WTC11 (cell line): ENCODE measurements around the gene FBXO28.

Experiments used
- ATF3 ChIP-seq: sonication (generic); formaldehyde crosslinking; conservative IDR thresholded peaks from 2 replicates; pipeline ENCODE4 v1.8.1; 2022; ENCODE audit warnings: mild to moderate bottlenecking, missing genetic modification reagents
- CBFB ChIP-seq: sonication (generic); formaldehyde crosslinking; IDR thresholded peaks from 2 replicates; pipeline ENCODE4 v1.8.1; 2022; ENCODE audit warnings: mild to moderate bottlenecking, low read depth, missing genetic modification reagents
- E2F1 ChIP-seq: sonication (generic); formaldehyde crosslinking; IDR thresholded peaks from 2 replicates; pipeline ENCODE4 v1.8.0; 2022; ENCODE audit warnings: mild to moderate bottlenecking, missing genetic modification reagents
- ELF4 ChIP-seq: sonication (generic); formaldehyde crosslinking; IDR thresholded peaks from 2 replicates; pipeline ENCODE4 v1.8.1; 2022; ENCODE audit warnings: low read depth, mild to moderate bottlenecking, moderate library complexity, missing genetic modification reagents
- NFYB ChIP-seq: sonication (generic); formaldehyde crosslinking; conservative IDR thresholded peaks from 2 replicates; pipeline ENCODE4 v1.8.0; 2022; ENCODE audit warnings: low read depth, missing genetic modification reagents
- NR1H2 ChIP-seq: sonication (generic); formaldehyde crosslinking; IDR thresholded peaks from 2 replicates; pipeline ENCODE4 v1.9.0; 2021; ENCODE audit warnings: mild to moderate bottlenecking, moderate library complexity, missing genetic modification reagents
- SMAD4 ChIP-seq: sonication (generic); formaldehyde crosslinking; IDR thresholded peaks from 2 replicates; pipeline ENCODE4 v1.8.0; 2022; ENCODE audit warnings: mild to moderate bottlenecking, missing genetic modification reagents
- TF ChIP-seq, protein P1 (sequence below): fragments of 200-600 bp; IDR thresholded peaks from 2 replicates; pipeline ENCODE4 v1.8.0; 2022; ENCODE audit warnings: antibody characterized with exemption
- TF ChIP-seq, protein P2 (sequence below): sonication (generic); formaldehyde crosslinking; IDR thresholded peaks from 2 replicates; pipeline ENCODE4 v1.8.0; 2022; ENCODE audit warnings: mild to moderate bottlenecking, missing genetic modification reagents

- TF ChIP-seq, protein P1, sequence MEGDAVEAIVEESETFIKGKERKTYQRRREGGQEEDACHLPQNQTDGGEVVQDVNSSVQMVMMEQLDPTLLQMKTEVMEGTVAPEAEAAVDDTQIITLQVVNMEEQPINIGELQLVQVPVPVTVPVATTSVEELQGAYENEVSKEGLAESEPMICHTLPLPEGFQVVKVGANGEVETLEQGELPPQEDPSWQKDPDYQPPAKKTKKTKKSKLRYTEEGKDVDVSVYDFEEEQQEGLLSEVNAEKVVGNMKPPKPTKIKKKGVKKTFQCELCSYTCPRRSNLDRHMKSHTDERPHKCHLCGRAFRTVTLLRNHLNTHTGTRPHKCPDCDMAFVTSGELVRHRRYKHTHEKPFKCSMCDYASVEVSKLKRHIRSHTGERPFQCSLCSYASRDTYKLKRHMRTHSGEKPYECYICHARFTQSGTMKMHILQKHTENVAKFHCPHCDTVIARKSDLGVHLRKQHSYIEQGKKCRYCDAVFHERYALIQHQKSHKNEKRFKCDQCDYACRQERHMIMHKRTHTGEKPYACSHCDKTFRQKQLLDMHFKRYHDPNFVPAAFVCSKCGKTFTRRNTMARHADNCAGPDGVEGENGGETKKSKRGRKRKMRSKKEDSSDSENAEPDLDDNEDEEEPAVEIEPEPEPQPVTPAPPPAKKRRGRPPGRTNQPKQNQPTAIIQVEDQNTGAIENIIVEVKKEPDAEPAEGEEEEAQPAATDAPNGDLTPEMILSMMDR = no peak
- no peak for TF ChIP-seq NR1H2
- TF ChIP-seq, protein P2, sequence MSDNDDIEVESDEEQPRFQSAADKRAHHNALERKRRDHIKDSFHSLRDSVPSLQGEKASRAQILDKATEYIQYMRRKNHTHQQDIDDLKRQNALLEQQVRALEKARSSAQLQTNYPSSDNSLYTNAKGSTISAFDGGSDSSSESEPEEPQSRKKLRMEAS (CRISPR knock-in tag) = no peak
- TF ChIP-seq CBFB (CRISPR knock-in tag) = no peak
- no peak for TF ChIP-seq NFYB (CRISPR knock-in tag)
- no peak for TF ChIP-seq ATF3 (CRISPR knock-in tag)
- TF ChIP-seq SMAD4 (CRISPR knock-in tag) = no peak
- no peak for TF ChIP-seq ELF4 (CRISPR knock-in tag)
- no peak for TF ChIP-seq E2F1
Measured at GRCh38 chr1:224162768-224163167, 48.9 kb downstream of the FBXO28 start.
